Stimulated activated CD4-positive, alpha-beta T cell treated with anti-CD3 and anti-CD28 coated beads, Interleukin-12 subunit alpha, Interleukin-12 subunit beta, amount 100 ng/mL, for 24 hours (primary cell): ENCODE results near the gene PTGFRN.

Experiments
- DNase-seq, 2 experiments: peaks; one replicate each; pipeline ENCODE4 v3.0.0-alpha.2; 2020; ENCODE audit warnings: low read depth in 2 of 2

The PTGFRN gene

DNA sequence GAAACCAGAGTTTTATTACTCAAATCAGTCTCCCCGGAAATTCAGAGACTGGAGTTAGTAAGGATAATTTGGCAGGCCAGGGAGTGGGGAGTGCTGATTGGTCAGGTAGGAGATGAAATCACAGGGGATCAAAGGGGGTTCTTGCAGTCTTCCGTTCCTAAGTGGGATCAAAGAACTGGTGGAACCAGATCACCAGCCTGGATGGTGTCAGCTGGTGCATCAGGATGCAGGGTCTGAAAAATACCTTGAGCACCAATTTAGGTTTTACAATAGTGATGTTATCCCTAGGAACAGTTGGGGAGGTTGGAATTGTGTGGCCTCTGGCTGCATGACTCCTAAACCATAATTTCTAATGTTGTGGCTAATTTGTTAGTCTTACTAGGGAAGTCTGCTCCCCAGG lies 90.4 kb downstream of the PTGFRN start:
- DNase-seq: no peak

DNA sequence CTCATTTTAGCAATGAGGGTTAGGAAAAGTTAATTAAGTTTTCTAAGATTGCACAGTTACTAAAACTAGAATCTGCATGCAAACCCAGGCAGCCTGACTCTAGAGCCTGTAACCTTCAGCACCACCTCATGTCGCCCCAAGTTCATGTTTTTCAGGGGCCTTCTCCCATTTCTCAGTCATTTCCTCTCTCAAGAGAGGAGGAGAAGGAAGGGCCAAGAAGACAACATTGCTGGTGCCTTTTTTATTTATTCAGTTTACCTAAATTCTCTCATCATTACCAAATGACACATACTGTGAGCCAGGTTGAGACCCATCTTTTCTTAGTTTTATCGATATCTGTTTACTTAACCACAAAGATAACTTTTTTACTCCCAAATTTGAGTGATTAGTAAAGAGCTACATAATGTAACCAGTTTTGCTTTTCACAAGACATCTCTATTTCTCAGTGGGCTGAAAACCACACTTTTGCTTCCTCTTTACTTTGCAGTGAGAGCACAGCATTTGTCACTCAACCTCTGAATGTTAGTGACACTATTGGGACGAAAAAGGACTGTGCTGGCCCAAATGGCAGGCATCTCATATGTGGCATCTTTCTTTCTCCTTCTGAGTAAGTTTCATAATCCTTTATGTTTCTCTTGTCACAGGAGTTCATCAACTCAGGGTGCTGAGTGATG lies 91.7 kb downstream of the PTGFRN start, which contains the start of gene CD101:
TSS of gene CD101 (plus strand) at position 507 of the 674 bp plus-strand sequence. CDS start at position 565, 58 bp downstream.
- peak in 1 of 2 experiments; percentile 22 for DNase-seq

DNA sequence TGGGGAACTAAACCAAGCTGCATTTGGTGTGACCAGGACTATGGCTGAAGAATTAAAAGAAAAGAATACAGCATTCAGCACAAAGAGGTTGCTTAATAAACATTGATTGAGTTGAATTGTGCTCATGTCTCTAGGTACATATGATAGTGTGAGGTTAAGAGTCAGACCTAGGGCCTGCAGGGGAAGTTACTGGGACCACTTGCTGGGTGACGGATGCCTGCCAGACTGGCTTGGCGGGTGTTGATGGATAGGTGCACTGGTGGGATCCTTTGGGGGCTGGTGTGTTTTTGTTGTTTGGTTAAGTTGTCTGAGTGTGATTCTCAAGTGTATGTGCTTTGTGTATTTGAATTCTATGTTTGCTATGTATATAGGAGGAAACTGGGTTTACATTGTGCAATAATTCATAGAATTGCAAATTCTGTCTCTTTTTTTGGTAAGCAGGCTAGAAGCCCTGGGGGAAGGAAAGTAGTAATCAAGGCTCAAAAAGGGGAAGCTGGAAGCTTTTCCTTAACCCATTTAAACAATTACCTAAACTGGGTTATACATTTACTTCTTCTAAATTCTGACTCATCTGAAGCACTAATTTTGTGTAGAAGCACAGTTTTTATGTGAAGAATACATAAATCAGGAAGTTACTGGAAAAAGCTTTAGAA lies 93.6 kb downstream of the PTGFRN start:
- DNase-seq: no peak

DNA sequence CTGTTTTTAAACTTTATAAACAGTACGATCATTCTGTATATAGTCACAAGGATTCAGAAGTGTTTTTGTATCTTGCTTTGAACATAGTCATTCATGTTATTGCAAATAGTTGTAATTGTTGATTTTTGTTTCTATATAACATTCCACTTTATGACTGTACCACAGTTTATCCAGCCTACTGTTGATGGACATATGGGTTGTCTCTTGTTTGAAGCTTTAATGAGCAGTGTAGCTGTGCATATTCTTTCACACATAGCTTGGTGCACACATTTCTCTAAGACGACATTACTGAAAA lies 98.0 kb downstream of the PTGFRN start:
- no peak for DNase-seq

DNA sequence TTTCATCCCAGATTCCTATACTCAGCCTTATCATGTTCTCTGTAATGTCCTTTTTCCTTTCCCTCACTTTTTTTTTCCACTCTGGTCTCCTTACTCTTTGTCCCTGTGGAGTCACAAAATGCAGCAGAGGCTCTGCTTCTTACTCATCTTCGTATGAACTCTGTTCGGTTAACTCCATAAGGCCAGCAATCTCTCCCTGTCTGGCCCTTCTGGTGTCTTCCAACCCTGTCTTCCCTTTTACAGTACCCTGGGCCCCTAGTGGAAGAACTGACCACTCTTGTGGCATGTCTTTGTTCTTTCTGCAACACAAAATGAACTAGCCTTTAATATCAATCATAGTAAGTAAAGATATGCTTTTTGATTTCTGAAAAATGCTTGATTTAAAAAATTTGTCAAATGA lies 98.9 kb downstream of the PTGFRN start:
- DNase-seq: no peak

DNA sequence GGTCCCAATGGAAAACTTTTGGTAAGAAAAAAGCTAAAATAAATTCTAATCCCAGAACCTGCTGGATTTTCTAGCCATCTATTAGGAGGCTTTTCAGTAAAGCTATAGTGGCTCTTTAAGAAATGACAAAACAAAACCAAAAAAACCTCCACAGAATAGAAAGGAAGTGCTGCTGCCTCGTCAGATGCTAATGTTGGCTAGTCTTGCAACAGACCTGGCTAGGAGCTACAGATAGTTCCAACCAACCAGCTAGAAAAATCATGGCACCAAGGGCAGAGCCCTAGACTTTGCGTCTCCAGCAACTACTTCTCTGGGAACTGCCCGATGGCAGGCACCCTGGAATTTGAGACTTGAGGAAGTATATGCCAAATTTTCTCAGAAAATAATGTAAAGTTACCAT lies 99.4 kb downstream of the PTGFRN start:
- no peak for DNase-seq

DNA sequence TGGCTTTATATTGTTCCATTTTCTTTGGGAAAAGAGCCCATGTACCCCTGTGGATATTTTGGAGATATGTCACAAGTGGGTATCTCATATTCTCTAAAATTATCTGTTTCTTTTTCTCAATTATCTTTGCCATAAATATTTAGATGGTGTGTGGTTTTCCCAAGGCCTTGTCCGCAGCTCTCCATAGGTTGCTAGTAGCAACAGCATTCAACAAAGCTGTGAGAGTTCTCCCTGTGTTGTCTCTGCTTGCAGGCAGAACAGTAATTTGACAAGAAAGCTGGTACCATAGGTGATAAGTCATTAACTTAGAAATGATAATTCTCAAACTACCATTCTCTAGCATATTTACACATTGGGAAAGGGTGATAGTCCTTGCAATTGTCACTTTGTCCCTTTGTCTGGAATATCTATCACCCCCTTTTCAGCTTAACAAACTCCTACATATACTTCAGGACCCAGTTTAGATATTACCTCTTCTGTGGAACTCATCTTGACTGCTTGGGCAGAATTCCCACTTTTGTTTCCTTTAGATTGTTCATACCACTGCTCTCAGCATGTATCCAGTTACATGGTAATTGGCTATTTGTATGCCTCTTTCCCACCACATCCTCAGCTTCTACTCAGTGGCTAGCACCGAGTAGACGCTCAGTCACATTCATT lies 100.7 kb downstream of the PTGFRN start:
- no peak for DNase-seq

DNA sequence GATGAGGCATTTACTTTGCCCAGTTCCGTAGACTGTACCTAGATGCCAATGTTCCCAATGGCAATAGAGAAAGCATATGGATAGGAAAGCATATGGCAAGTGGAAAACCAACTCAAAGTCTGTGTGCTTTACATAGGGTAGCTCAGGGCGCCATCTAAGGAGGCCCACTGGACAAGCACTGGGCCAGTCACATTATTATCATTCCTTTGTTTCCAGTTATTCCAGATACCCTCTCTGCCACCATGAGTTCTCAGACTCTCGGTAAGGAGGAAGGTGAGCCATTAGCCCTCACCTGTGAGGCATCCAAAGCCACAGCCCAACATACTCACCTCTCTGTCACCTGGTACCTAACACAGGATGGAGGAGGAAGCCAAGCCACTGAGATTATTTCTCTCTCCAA lies 101.6 kb downstream of the PTGFRN start:
- no peak for DNase-seq

DNA sequence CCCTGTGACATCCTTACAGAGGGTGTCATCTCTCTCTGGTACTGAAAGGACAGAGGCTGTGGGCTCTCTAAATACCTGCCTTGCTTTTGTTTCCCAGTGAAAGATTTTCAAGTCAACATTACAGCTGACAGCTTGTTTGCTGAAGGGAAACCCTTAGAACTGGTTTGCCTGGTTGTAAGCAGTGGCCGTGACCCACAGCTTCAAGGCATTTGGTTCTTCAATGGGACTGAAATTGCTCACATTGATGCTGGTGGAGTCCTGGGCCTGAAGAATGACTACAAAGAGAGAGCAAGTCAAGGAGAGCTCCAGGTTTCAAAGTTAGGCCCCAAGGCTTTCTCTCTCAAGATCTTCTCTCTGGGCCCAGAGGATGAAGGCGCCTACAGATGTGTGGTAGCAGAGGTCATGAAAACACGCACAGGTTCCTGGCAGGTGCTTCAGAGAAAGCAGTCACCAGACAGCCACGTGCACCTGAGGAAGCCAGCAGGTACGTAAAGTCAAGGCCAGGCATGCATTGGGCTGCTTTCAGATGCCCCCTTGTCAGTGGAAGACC lies 103.7 kb downstream of the PTGFRN start:
- no peak for DNase-seq

DNA sequence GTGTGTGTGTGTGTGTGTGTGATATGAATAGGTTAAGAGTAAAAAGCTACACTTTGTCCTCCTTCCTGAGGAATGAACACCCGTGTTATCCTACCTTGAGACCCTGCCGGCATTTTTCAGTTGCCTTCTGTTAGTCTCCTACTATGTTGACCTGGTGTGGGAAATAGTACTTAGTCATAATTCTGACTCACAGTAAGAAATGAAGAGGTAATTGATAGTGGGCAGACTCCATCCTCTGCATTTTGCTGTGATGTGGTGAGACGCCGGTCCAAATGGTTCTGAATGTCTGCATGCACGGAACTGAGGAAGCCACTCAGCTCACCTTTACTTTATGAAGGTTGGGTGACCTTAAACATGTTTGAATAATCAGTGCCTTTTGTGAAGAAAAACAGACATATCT lies 104.5 kb downstream of the PTGFRN start:
- DNase-seq: no peak

DNA sequence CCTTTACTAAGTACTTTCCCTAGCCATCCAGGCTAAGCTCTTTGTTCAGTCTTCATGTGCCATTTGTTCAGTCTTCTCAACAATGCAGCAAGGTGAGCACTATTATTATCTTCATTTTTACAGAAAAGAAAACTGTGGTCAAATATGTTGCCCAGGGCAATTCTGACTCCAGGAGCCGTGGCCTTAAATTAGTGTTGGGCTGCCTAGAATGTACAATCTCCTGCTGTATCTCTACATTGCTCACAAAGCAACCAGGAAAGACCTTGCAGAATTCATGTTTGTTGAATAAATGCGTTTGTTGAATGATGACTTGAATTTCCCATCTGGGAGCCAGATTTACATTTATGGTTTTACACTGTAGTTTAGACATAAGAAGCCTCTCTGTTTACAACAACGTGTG lies 106.0 kb downstream of the PTGFRN start:
- DNase-seq: no peak

DNA sequence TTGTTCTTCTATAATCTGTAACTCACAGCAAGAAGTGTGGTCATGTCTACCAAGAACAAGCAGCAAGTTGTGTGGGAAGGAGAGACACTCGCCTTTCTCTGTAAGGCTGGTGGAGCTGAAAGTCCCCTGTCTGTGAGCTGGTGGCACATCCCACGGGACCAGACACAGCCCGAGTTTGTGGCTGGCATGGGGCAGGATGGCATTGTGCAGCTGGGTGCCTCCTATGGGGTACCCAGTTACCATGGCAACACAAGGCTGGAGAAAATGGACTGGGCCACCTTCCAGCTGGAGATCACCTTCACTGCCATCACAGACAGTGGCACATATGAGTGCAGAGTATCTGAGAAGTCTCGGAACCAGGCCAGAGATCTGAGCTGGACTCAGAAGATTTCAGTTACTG lies 107.3 kb downstream of the PTGFRN start:
- DNase-seq: no peak

DNA sequence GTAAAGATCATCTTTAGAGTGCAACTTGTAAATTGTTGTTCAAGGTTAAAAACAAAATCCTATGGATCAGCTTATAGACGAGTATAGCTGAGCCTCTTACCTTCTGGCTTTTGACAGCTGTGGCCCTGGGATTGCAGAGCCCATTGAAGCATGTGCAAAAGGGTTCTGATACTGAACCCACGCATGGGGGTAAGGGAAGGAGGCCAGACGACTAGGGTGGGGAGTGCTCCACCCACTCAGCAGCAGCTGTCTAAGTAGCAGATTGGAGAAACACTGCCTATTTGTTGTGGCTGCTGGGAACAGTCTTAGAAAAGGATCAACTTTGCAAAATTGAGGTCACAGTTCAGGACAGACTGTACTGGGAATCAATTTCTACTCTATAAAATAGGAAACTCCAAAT lies 107.9 kb downstream of the PTGFRN start:
- no peak for DNase-seq

DNA sequence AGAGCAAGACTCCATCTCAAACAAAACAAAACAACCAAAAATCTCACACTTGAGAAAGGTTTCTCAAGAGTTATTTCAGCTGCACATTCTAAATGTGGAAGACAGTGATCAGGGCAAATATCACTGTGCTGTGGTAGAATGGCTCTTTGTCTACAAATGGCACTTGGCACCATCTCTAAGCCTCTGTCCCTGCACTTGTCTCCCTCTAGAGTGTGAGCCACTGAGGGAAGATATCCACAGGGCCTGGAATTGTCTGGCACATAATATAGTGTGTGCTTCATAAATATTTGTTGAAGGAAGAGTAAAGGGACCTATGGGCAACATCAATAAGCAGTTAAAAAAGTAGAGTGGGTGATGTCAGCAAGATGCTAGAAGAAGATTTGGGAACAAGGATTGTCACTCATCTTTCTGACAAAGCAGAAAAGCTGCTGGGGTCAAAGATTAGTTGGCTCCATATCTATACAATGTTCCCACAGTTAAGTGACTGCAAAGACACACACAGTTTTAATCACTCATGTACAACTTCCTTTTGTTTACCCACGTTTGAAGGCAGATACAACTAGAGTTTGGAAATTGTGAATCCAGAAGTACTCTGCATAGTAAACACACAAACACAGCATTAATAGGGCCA lies 110.9 kb downstream of the PTGFRN start:
- DNase-seq: no peak

DNA sequence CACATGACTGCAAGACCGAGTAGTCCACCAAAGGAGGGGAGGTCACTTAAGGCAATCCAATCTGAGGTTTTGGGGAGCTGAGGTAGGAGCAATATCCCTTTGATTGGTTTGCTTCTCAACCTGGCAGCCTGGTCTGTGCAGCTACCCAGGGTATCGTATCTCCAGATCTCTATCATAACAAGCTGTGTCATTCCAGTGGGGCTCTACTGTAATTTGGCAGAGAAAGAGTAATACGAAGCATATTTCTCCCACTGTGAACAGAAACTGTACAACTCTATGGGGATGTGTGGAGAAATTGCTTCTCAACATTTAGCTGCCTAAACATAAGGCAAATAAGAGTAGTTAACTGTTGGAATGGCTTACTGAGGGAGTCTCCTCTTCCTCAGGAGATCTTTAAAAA lies 112.4 kb downstream of the PTGFRN start:
- no peak for DNase-seq

DNA sequence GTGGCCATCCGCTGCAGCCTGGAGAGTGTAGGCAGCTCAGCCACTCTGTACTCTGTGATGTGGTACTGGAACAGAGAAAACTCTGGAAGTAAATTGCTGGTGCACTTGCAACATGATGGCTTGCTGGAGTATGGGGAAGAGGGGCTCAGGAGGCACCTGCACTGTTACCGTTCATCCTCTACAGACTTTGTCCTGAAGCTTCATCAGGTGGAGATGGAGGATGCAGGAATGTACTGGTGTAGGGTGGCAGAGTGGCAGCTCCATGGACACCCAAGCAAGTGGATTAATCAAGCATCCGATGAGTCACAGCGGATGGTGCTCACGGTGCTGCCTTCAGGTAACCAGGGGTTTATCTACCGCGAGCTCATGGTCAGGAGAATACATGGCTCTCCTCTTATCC lies 115.9 kb downstream of the PTGFRN start:
- DNase-seq: no peak

DNA sequence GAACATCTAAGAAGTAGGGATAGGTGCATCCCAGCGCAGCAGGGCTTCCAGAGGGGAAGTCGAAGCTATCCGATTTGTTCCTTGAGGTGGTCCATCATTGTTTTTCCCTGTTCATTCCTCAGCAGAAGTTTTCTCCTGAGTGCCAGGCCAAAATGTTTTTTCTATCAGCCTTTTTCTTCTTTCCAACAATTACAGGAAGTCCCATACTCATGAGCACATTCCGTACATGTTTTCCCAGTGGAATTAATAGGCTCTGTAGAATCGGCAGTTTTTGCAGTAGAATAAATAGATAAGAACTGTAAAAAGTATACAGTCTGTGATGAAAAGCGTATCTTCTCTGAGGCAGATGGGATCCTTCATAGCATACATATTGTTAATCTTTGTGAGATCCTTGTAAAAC lies 116.6 kb downstream of the PTGFRN start:
- no peak for DNase-seq

DNA sequence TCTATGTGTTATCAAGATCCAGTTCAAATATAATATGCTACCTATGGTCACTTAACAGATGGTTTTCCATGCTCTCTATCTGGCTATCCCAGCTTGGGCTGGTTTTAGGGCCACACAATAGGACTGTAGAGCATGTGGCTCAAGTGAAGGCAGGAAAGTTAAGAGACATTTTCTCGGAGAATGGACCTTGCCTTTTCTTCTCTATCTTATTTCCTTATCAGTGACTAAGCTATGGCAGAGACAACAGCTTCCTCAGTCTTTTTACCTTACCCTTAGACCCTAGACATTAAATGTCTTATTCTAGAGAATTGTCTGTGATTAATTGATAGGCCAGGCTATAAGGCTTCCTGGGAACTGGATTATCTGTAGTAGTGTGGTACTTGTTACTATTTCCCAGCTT lies 120.0 kb downstream of the PTGFRN start:
- DNase-seq: no peak

DNA sequence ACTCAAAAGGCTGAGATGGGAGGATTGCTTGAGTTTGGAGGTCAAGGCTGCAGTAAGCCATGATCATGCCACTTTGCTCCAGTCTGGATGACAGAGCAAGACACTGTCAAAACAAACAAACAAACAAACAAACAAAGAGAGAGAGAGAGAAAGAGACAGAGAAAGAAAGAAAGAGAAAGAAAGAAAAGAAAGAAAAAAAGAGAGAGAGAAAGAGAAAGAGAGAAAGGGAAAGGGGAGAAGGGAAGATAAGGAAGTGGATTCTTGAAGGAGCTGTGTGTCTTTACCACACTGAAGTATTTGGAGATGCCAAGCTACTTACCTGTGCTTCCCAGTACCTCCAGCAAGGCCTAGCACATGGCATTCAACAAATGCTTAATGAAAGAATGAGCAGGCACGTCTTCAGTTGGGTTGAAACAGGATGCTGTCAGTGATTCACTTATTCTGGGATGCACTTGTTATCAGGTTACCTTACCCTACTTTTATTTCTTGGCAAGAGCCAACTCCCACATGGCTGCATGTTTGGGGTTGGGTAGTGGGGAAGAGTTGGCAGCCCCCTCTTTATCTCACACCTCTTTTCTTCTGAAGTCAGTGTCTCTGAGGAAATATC lies 120.7 kb downstream of the PTGFRN start:
- no peak for DNase-seq

DNA sequence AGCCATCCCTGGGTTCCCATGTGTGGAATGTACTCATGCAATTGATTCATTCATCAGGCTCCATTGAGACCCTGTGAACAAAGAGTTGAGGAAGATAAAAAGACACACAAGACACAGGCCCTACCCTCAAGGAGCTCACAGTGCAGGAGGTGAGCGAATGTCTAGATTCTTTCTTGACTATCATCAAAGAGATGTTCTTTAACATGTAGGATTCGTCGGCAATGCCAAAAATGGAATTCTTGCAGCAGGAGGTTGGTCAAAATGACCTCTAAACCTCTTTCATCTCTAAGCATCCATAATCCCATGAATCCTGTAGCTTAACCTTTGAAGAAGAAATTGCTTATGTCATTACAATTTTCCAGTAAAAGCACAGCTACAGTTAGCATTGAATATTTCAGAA lies 122.5 kb downstream of the PTGFRN start:
- no peak for DNase-seq

DNA sequence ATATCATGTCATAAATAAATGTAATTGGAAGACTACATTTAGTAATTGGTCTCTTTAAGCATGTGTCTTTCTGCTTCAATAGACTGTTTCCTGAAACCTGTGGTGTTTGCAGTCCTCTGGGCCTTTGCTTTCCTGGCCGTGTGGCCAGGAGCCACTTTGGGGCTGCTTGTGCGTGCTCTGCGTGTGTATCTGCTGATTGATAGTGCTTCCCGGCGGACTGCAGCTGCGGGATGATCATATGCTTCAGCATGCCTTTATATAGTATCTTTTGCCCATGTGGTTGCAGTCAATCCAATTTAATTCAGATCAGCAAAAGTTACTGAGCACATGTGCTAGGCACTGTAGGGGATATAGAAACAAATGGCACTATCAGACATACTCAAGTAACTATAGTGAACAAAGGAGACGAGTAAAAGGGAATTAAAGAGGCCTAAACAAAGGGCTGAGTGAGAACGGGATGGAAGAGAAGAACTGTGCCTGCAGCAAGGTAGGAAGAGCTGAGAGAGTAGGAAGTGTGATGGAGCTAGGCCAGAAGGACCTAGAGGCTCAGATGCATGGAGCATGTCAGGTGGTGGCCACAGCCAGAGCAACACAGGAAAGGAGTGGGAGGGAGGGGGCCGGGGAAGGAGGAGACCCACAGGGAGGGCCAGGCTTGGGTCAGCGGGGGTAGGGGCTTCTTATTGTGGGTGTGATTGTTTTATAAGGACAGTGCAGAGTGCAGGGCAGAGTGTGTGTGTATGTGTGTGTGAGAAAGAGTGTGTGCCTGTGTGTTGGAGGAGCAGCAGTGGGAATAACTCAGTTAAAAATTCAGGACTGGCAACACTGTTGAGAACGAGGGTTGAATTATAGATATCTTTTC lies 123.2 kb downstream of the PTGFRN start:
- DNase-seq: no peak
